ENCODE results near the gene TOB1.
A peak's percentile ranks its signal among the peaks of the same experiment; 100 is the strongest.
"Not testable (repeated sequence)": the region's sequence is repeated elsewhere in the genome, so short reads cannot be mapped to it uniquely, and the experiment has no call there.

TOB1 gene

GRCh38 chr17:50867363-50868139, 1.4 kb upstream of the TOB1 start:
- peak; percentile 94 for DNase-seq

DNA sequence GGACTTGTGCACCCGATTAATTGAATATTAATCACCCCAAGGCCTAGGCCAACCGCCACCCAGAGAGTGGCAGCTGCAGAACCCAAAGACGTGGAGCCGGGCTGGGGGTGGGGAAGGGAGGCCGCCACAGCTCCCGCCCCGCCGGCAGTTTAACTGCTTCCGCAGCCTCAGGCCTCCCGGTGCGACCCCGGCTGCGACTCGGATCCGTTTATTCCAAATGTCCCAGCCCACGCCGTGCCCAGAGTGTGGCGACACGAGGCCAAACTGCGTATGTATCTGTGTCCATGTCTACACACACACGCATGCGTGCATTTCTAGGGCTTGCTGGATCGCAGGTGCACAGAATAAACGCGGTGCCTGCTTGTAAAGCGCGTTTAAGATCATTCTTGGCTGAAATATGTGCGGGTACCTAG, 802 bp upstream of the TOB1 start:
- DNase-seq = peak; percentile 77

DNA sequence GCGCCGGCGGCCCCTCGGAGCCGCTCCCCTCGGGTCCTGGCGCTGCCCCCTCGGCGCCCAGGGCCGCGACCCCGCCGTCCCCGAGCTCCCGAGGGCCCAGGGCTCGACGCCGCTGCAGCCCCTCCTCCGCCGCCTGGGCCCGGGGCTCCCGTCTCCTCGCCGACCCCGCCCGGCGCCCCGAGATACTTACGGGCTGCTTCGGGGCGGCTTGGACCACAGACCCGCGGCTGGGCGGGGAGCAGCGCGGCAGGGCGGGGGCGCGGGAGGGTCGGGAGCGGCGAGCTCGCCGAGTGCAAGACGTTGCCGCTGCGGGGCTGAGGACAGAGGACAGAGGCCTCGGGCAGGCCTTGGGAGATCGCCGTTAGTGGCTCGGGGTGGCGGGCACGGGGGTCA, 290 bp downstream of the TOB1 start:
- DNase-seq = no peak

GRCh38 chr17:50865060-50865867, 890 bp downstream of the TOB1 start:
- peak; percentile 37 for DNase-seq

- no peak for DNase-seq
Measured at GRCh38 chr17:50864747-50865059, 1.5 kb downstream of the TOB1 start.

DNA sequence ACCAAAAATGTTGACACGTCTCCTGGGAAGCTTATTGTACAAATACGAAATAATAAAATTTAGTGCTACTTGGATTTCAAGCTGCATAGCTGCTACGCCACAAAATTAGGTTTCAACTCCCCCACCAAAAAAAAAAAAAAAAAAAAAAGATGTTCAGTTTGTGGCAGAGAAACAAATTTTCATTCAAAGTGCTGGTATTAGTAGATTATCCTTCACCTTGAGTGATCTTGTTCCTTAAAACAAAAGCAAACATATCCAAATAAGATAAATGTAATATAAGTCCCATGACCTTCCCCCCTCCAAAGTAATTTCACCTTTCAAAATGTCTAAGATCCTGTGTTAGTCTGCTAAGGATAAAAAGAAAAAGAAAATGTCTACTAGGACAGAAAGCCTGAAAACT, 2.2 kb downstream of the TOB1 start:
- DNase-seq = no peak

- no peak for DNase-seq
Measured at GRCh38 chr17:50863221-50863843, 2.8 kb downstream of the TOB1 start.

GRCh38 chr17:50861822-50862528, 4.2 kb downstream of the TOB1 start:
- DNase-seq = no peak

DNA sequence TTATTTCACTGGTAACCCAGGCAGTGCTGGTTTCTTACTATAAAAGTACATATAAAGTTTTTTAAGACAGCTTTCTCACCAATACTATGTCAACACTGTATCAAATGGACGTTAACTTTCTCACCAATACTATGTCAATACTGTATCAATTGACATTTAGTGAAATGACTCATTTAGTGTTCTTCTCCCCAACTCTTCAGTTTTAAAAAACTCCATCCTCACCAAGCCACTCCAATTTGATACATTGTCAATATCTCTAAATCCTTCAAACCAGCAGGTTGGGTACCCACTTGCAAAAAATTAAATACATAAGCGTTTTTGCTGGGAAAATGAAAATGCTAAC, 4.8 kb downstream of the TOB1 start:
- no peak for DNase-seq

DNA sequence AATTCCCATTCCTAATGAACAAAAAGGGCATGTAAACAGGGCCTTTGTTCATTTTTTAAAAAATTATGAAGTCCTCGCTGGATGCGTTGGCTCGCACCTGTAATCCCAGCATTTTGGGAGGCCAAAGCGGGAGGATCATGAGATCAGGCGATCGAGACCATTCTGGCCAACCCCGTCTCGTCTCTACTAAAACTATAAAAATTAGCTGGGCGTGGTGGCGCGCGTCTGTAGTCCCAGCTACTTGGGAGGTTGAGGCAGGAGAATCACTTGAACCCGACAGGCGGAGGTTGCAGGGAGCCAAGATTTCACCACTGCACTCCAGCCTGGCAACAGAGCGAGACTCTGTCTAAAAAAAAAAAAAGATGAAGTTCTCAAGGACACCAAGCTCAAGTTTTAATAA, 6.4 kb downstream of the TOB1 start:
- DNase-seq = not testable (repeated sequence)

- DNase-seq = no peak
Measured at GRCh38 chr17:50858486-50859225, 7.5 kb downstream of the TOB1 start.

- no peak for DNase-seq
Measured at GRCh38 chr17:50856431-50856830, 9.7 kb downstream of the TOB1 start.

GRCh38 chr17:50855708-50856330, 10.3 kb downstream of the TOB1 start:
- DNase-seq = no peak

DNA sequence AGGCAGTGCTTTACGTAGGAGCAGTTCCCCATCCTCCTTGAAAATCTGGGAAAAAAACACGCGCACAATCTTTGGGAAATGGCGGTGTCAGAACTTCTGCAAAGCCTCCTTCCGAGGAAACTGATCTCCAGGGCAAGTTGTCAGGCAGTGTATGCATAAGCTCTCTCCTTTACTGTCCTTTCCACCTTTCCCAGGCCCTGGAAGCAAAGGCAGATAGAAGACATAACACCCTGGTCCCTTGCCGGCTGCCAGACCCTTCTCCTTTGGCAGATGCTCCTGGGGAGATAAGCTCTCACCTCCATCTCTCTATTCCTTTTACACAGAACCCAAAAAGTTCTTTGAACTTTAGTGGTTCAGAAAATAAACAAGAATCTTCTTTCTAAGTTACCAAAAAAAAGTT, 12.4 kb downstream of the TOB1 start:
- DNase-seq = no peak

DNA sequence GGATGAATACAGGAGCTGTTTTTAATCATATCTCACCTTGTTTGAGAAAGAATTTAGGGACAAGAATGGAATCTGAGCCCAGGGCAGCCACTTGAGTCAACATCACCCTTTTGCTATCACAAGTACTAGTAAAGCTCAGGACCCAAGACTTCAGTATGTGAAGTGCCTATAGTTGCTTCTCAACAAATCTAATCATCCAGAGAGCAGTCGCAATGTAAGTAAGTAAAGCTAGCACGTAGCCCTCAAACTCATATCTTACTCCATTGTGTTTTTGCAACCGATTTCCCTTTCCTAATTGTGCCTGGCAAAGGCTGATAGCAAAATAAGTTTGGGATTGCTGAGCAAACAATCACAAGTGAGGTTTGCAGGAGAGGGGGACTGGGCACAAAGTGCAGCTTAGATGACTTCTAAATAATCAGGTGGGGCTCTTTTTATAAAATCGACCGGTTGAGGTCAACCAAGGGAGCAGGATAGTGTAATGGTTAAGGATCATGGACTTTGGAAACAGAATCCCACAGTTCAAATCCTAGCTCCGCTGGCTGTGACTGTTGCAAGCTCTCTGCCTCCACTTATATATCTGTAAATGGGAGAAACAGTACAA, 13.0 kb downstream of the TOB1 start:
- no peak for DNase-seq

DNA sequence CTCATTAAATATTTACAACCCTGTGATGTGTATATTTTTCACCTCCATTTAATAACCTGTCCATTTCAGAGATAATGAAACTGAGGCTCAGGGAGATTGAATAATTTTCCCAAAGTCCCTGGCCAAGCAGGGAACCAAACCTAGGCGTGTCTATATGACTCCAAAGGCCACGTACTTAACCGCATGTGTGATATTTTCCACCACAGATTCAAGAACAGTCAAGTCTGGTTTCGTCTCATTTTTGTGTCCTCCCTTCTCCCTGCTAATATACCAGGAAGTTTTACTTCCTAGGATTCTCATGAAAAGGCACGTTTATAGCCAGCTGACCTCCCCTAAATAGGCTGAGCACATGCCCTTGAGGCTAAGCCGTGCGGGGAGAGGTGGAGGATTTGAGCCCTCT, 15.5 kb downstream of the TOB1 start:
- DNase-seq = no peak

GRCh38 chr17:50848711-50849110, 17.4 kb downstream of the TOB1 start:
- DNase-seq = no peak

GRCh38 chr17:50848039-50848438, 18.1 kb downstream of the TOB1 start:
- DNase-seq = no peak

DNA sequence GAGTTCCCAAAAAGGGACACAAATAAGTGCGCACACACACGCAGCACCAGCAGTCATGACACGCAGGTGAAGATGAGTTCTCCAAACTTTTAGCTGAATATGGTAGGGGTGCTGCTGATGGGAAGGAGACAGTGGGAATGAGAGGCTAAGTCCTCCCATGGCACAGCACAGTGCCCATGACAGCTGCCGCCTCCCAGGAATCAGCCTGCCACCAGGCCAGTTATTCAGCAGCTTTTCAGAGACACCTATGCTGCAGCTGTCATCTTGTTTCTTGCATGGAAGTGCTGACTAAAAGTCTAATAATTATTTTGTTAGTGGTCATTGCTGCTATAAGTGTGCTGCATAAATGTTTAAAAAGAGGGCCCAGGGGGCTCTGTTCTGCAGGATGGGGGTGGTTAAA, 18.6 kb downstream of the TOB1 start:
- DNase-seq = no peak

DNA sequence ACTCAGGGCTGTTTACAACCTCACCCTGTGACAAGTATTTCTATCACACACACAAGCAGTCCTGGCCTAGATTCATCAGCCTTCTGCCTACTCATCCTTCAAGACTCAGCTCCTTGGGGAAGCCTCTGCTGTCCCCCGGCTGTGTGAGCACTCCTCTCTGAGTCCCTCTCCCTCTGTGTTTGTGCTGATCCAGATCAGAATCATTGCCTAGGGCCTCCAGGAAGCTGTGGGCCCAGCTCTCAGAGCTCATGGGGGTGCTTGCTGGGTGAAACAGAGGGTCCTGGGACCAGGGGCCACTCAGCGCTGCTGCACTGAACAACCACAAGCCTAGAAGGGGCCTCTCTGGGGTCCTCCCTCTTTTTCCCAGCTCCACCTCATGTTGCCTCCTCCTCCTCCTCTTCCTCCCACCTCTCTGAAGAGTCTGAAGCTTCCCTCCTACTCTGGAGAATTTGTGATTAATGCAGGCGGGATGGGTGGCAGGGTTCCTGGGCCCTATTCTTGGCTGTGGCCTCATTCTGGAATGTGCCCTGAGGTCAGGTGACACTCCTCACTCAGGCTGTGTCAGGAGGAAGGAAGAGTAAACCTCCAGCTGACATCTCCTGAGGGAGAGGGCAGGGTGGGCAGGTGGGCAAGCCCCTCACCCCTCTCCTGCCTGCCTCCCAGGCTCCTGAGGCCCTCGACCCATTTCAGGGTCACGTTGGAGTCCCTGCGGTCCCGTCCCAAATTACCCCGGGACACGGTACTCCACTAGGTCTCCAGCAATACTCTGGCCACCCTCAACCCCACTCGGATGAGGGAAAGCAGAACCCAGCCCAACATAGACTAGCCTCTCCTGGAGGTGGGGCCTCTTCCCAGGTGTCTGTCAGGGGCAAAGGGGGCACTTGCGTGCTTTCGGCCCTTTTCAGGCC, 20.7 kb downstream of the TOB1 start:
- no peak for DNase-seq

Data from NCI-H2171 (cell line).